ENCODE results near the gene EXT2. TPM values are rescaled to one million over a fixed set of nuclear protein-coding genes. Genes with fewer than 3 reads are reported as not detected.

The EXT2 gene
- total and polyA plus RNA-seq, 2 donors from 2014 or later: 29.8 to 54.1 TPM

DNA sequence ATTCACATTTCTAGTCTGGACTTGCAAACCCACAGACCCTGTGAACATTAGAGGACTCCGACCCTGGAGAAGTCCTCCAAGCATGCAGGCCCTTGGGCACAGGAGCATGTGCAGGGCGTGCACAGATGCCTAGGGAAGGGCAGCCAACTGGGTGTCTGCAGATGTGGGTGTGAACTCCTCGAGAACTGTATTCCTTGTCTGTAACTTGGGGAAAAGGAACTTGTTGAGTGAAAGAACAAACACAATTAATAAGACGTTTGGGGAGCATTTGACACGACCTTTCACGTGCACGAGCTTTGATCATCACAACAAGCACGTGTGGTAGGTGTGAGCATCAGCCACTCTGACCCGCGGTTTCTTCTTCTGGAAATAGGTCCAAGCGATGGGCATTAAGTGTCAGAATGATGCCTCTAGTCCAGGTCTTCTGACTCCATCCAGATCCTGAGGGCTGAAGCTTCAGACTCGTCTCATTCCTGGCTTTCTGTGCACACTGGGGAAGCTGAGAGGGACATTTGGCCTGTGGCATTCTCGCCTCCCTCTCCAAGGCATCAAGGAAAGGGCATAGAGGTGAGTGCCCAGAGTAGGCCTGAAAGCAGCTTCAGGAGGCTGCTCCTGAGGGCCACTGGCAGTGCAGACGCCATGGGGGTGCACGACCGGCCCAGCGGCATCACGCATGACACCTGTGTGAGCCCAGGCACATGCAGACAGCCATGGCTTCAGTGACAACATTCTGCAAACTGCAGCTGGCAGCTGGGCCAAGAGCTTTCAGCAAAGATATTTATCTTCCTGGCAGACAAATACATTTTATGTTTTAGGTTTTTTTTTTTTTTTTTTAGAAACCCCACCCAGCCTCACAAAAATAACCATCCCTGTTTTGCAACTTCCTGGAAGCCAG, 182.0 kb downstream of the EXT2 start:
- H3K9ac ChIP-seq (ENCODE audit: low read length in 3 of 3): no peak overlapping the region
- intact Hi-C loops (cut with DNase I): no loop called here
- DNase-seq (peak in 1 of 5 donors; percentile 14), FAIRE-seq (no peak)
- H3K36me3 ChIP-seq (ENCODE audit: control insufficient read depth in 2 of 3, insufficient read depth in 3 of 3, low read length in 3 of 3): no peaks in the 10 kb centered on the region
- H3K27ac ChIP-seq (ENCODE audit: low read depth in 2 of 2, low read length in 2 of 2): no peak overlapping the region
- no peaks in the 10 kb centered on the region for H3K9me3 ChIP-seq (ENCODE audit: control insufficient read depth in 2 of 3, insufficient read depth in 1 of 3, low read length in 3 of 3)
- no peaks in the 10 kb centered on the region for H3K4me1 ChIP-seq (ENCODE audit: control insufficient read depth in 2 of 3, insufficient read depth in 2 of 3, low read depth in 1 of 3, low read length in 3 of 3)
- no peak overlapping the region for H3K4me3 ChIP-seq (ENCODE audit: low read length in 3 of 3)
- H3K27me3 ChIP-seq (ENCODE audit: control insufficient read depth, insufficient read depth, low read length): no peaks in the 10 kb centered on the region
- no peak for TF ChIP-seq CTCF (IDR thresholded peaks at IDR 0.05; ENCODE audit: borderline replicate concordance, extremely low read depth, insufficient read depth)

DNA sequence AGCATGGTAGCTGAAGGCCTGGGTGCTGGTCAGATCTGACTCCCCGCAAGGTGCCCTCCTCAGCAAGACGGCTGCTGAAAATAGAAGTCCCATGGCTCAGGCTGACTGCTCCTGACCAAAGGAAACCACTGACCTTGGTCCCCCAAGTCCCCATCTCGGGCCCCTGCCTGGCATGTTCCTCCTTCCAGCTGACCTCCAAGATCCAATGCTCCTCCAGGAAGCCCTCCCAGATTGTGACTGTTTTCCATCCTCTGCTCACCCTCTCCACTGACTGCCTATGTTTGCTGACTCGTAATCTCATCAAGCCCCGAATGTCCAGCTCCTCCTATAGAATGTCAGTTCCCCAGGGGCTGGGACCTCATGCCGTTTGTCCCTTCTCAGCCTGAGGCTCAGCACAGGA, 184.0 kb downstream of the EXT2 start:
- no peaks in the 10 kb centered on the region for H3K9me3 ChIP-seq (ENCODE audit: control insufficient read depth in 2 of 3, insufficient read depth in 1 of 3, low read length in 3 of 3)
- no peak for TF ChIP-seq CTCF (IDR thresholded peaks at IDR 0.05; ENCODE audit: borderline replicate concordance, extremely low read depth, insufficient read depth)
- no peak for FAIRE-seq
- no peak overlapping the region for H3K4me3 ChIP-seq (ENCODE audit: low read length in 3 of 3)
- no peaks in the 10 kb centered on the region for H3K36me3 ChIP-seq (ENCODE audit: control insufficient read depth in 2 of 3, insufficient read depth in 3 of 3, low read length in 3 of 3)
- no peaks in the 10 kb centered on the region for H3K4me1 ChIP-seq (ENCODE audit: control insufficient read depth in 2 of 3, insufficient read depth in 2 of 3, low read depth in 1 of 3, low read length in 3 of 3)
- H3K27ac ChIP-seq (ENCODE audit: low read depth in 2 of 2, low read length in 2 of 2): no peak overlapping the region
- H3K27me3 ChIP-seq (ENCODE audit: control insufficient read depth, insufficient read depth, low read length): no peaks in the 10 kb centered on the region
- H3K9ac ChIP-seq (ENCODE audit: low read length in 3 of 3): no peak overlapping the region
- DNase-seq: no peak
- intact Hi-C loops (cut with DNase I): no loop called here

DNA sequence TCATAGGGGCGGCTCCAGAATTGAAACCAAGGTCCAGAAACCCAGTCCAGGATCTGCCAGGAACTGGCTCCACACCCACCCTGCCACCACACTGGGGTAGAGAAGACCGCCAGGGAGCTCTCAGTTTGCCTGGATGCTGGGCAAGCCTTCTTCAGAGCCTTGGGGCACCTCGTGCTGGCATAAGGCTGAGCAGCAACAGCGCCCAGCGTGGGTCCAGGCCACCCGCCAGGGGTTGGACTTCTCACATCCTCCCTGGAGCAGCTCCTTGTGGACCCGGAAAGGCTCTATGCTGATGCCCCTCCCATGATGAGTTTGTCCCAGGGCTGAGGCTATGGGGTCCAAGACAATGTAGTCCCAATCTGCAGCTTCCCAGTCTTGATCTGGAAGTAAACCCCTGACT, 184.8 kb downstream of the EXT2 start:
- Histone ChIP-seq H3K27me3 (ENCODE audit: control insufficient read depth, insufficient read depth, low read length) (no peaks in the 10 kb centered on the region), H3K27ac (ENCODE audit: low read depth in 2 of 2, low read length in 2 of 2) (no peak overlapping the region), H3K4me1 (ENCODE audit: control insufficient read depth in 2 of 3, insufficient read depth in 2 of 3, low read depth in 1 of 3, low read length in 3 of 3) (no peaks in the 10 kb centered on the region), H3K9me3 (ENCODE audit: control insufficient read depth in 2 of 3, insufficient read depth in 1 of 3, low read length in 3 of 3) (no peaks in the 10 kb centered on the region), H3K4me3 (ENCODE audit: low read length in 3 of 3) (no peak overlapping the region), H3K36me3 (ENCODE audit: control insufficient read depth in 2 of 3, insufficient read depth in 3 of 3, low read length in 3 of 3) (no peaks in the 10 kb centered on the region), H3K9ac (ENCODE audit: low read length in 3 of 3) (no peak overlapping the region)
- intact Hi-C loops (cut with DNase I): no loop called here
- TF ChIP-seq CTCF (IDR thresholded peaks at IDR 0.05; ENCODE audit: borderline replicate concordance, extremely low read depth, insufficient read depth): no peak
- DNase-seq (no peak), FAIRE-seq (no peak)

Measured in kidney (tissue), 14 donors.